Gastrocnemius medialis (tissue), 4 donors: ENCODE measurements around the gene FLT1.

Source experiments
- POLR2A ChIP-seq, 2 donors: fragments of 450-650 bp; IDR thresholded peaks; one replicate each; pipeline ENCODE4 v1.6.1; 2017; ENCODE audit warnings: antibody characterized with exemption in 2 of 2, mild to moderate bottlenecking in 2 of 2, moderate library complexity in 2 of 2
- TF ChIP-seq, protein P1 (sequence below), 5 experiments: fragments of 450-650 bp in 3 of 5; fragments of 200-600 bp in 2 of 5; sonication (generic) in 2 of 5; IDR thresholded peaks in 4 of 5; conservative IDR thresholded peaks in 1 of 5; 1 replicate in 4 of 5; 2 replicates in 1 of 5; pipeline ENCODE4 v1.5.1; 2016 to 2019; ENCODE audit warnings: antibody characterized with exemption in 5 of 5, mild to moderate bottlenecking in 3 of 5, moderate library complexity in 3 of 5

DNA sequence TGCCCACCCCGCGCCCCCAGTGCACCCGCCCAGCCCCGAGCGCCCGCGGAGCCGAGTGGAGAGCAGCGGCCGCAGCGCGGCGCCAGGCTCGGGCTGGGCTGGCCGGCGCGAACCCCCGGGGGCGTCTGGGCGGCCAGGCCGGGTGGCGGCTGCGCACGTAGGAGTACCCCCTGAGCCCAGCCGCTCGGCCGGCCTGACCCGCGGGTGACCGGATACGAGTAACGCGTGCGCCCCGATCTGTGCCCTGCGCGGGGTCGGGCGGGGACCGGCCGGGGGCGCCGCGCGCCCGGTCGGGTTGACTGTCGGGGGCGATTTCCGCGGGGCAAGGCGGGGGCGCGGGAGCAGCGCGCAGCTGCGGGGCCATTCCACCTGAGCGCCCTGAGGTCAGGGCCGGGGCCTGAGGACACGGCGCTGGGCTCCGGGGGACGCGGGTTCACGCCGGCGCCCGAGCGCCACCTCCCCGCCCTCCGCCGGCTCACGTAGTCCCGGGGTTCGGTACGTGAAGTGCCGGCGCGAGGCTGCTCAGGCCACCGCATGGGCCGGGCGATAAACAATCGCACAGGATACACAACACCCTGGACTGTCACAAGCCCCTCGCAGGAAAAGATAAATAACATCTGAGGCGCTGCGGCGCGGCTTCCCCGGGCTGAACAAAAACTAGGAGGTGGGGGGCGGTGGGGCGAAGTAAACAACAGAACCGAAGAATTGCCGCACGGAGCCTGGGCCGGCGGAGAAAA is 37.6 kb upstream of the FLT1 start:
- TF ChIP-seq, protein P1, sequence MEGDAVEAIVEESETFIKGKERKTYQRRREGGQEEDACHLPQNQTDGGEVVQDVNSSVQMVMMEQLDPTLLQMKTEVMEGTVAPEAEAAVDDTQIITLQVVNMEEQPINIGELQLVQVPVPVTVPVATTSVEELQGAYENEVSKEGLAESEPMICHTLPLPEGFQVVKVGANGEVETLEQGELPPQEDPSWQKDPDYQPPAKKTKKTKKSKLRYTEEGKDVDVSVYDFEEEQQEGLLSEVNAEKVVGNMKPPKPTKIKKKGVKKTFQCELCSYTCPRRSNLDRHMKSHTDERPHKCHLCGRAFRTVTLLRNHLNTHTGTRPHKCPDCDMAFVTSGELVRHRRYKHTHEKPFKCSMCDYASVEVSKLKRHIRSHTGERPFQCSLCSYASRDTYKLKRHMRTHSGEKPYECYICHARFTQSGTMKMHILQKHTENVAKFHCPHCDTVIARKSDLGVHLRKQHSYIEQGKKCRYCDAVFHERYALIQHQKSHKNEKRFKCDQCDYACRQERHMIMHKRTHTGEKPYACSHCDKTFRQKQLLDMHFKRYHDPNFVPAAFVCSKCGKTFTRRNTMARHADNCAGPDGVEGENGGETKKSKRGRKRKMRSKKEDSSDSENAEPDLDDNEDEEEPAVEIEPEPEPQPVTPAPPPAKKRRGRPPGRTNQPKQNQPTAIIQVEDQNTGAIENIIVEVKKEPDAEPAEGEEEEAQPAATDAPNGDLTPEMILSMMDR (IDR thresholded peaks at IDR 0.05 in 4 of 5, conservative IDR thresholded peaks at IDR 0.05 in 1 of 5): no peak
- TF ChIP-seq POLR2A (IDR thresholded peaks at IDR 0.05): no peak
